HG02938 (cell line): ENCODE data around the gene ACTL7A.
A peak's percentile ranks its signal among the peaks of the same experiment; 100 is the strongest.
"Not testable (repeated sequence)": the region's sequence is repeated elsewhere in the genome, so short reads cannot be mapped to it uniquely, and the experiment has no call there.

Experiments used
- ATAC-seq: cut with Tn5 transposase; IDR thresholded peaks from one replicate; pipeline ENCODE4 v1.9.1; 2021; ENCODE audit warnings: mild to moderate bottlenecking, moderate library complexity; ENCODE audit not compliant: unreplicated experiment

Gene ACTL7A

DNA sequence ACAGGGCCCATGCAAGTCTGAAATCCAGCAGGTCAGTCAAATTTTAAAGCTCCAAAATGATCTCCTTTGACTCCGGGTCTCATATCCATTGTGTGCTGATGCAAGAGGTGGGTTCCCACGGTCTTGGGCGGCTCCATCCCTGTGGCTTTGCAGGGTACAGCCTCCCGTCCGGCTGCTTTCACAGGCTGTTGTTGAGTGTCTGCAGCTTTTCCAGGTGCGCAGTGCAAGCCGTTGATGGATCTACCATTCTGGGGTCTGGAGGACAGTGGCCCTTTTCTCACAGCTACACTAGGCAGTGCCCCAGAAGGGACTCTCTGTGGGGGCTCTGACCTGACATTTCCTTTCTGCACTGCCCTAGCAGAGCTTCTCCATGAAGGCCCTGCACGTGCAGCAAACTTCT is 13.8 kb upstream of the ACTL7A start:
- not testable (repeated sequence) for ATAC-seq

GRCh38 chr9:108850293-108850897 is 11.7 kb upstream of the ACTL7A start:
- no peak for ATAC-seq

- no peak for ATAC-seq
Observed at GRCh38 chr9:108851138-108851537, 10.9 kb upstream of the ACTL7A start.

DNA sequence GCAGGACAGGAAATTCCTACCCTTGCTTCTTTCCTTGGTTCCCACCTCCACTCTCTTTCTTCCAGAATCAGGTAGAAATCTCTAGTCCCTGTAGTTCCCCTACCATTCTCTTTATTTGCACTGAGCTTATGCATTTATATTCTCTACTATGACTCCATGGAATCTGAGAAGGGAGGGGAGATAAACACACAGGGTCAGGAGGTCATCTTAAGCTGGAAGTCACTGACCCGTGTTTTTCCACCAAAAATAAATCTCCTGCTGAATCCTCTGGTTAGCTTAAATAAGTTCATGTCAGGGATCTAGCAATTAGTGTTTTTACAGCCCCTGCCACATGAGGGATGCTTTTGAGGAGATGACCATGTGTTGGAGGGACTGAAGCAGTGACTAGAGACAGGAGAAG is 10.0 kb upstream of the ACTL7A start:
- no peak for ATAC-seq

DNA sequence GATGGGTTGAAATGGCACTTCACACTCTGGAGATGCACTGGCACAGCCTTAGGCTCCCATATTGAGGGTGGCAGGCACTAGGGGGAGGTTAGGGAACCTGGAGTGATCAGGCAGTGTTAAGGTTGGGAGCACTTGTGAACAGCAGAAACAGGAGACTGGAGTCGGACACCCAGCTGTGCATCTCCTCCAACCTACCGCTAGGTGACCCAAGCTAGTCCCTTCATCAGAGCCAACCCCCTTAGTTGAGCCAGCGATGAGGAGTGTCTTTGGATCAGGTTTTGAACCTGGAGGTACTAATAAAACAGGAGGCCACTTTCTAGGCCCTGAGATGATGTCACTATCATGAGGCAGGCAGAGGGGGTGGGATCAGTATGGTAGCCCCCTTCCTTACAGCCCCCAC is 8.0 kb upstream of the ACTL7A start:
- no peak for ATAC-seq

DNA sequence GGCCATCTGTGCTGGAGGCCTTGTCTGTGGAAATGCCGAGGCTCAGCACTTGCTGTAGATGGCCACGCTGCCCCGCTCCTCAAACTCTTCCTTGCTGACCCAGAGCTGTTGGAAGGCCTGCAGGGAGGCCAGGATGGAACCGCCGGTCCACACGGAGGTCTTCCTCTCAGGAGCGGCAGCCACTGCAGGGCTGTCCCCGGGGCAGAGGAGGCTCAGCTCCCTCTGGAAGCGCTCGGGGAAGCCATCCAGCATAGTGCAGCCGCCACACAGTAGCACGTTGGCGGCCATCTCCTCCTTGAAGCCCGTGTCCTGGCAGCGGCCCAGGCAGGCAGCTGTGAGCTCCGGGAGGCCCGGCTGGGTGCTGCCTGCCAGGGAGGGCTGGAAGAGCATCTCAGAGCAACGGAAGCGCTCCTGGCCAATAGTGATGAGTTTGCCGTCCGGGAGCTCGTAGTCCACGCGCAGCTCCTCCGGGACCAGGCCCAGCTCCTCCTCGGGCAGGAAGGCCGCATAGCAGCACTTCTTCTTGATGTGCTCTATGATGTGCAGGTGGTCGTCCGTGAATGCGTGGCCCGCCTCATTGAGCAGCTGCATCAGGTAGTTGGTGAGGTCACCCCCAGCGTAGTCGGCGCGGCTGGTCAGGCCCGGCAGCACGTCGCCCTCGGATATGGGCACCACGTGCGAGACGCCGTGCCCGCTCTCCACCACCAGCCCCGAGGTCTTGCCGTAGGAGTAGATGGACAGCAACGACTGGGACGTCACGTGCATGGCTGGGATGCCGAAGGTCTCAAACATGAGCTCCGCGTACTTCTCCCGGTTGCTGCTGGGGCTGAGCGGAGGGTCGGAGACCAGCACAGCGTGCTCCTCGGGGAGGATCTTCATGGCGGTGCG is 7.2 kb upstream of the ACTL7A start:
- no peak for ATAC-seq

DNA sequence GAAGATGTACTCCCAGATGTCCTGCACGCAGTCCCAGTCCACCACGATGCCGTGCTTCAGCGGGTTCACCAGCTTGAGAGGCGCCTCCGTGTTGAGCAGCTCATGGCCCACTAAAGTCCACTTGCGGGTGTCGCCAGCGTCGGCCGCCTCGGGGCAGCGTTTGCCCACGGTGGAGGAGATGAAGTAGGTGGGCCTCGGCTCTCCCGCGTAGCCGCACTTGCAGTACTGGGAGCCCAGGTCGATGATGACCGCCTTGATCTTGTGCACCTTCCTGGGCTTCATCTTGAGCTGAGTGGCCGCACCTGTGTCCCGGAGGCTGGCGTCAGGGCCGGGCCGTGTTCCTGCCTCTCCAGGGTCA is 6.6 kb upstream of the ACTL7A start:
- ATAC-seq = no peak

GRCh38 chr9:108855888-108856287 is 6.2 kb upstream of the ACTL7A start, which contains the start of gene ACTL7B:
TSS of gene ACTL7B (minus strand) at chr9:108855986. CDS start at chr9:108855930, 56 bp downstream.
- ATAC-seq = no peak

GRCh38 chr9:108857572-108857971 is 4.5 kb upstream of the ACTL7A start:
- ATAC-seq = no peak

DNA sequence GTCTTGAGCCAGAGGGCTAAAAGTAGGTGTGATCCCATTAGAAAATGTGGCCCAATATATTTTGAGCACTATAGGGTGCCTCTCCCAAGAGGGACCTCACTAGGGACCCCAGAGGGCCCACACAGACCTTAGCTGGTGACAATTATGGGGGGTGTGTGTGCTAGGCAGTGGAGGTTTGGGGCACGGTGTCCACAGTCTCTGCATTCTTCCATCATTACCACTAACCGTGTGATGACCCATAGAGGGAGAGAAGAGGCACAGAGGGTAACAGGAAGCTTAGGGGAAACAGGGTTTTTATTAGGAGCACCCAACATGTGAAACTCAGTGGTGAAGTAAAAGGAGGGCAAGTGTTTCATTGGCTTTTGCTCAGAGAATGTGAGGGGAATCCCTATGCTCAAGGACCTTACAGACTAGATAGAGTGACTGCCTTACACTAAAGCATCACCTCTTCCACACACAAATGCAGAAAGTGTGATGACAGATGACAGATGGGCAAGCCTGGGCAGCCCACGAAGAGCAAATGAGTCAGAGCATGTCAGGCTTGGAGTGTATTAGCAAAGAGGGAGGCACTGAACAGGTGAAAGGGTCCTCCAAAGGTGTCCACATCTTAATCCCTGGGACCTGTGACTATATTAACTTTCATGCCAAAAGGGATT is 2.5 kb upstream of the ACTL7A start:
- ATAC-seq = peak; percentile 56

DNA sequence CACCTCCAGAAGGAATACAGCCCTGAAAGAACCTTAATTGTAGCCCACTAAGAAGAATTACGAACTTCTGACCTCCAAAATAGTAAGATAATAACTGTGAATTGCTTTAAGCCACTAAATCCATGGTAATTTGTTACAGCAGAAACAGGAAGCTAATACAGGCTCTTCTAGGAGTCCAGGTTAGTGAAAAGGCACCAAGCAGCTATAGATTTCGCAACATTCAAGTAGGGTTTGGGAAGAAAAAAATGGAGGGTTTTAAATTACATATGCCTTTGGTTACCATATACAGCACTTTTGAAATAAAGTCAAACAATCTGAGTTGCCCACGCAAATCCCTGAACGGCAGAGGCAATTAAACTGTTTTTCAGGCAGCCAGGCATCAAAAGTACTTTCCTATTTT is 1.7 kb upstream of the ACTL7A start:
- no peak for ATAC-seq

GRCh38 chr9:108860764-108861163 is 1.3 kb upstream of the ACTL7A start:
- ATAC-seq = no peak

DNA sequence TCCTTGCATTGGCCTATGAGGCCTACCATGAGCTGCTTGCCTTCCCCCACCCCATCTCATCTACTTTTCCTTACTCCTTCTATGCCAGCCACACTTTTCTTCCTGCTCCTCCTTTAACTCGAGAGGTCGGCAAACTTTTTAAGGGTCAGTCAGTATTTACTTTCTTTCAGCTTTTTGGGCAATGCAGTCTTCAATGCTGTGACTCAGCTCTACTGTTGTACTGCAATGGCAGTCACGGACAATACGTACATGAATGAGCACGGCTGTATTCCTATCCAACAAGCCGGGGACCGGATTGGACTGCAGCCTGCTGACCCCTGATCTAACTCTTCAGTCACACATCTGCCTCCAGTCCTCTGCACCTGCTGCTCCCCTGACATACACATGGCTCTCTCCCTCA is 602 bp upstream of the ACTL7A start:
- no peak for ATAC-seq

DNA sequence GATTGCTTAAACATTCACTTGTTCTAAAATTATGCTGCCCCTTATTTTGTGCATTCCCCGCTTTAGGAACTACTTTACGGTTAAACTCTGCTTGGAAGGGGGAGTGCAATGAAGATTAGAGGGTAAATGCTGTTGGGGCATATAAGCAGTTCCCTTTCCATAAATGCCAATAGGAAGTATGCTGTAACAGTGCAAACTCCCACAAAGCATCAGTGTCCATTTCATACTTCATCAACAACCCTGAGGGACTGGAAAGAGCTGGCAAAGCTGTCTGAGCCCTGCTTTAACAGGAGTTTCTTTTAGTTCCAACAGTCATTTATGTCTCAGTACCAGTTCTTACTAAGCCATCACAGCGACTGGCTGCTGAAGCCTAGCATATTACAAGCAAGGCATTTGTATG is 1.8 kb downstream of the ACTL7A start:
- no peak for ATAC-seq

GRCh38 chr9:108864446-108864845 is 2.4 kb downstream of the ACTL7A start:
- no peak for ATAC-seq

- no peak for ATAC-seq
Observed at GRCh38 chr9:108865037-108865436, 3.0 kb downstream of the ACTL7A start.

DNA sequence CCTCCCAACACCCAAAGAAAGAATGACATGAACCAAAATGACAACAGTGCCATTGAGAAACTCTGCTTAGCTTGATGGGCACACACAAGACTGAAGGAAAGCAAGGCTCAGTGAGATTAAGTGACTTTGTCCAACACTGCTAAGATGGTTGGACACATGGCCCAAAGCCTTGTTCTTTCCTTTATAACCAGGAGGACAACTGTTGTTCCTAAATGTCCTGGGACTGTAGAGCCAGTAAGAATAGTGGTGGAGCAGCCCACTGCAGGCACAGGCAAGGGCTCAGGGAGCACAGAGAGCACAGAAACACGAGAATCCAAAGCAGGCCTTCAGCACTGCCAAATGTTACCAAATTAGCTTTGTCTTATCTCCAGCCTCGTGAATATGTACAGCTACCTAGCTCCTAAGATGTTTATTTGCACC is 3.9 kb downstream of the ACTL7A start:
- no peak for ATAC-seq

GRCh38 chr9:108867116-108867515 is 5.0 kb downstream of the ACTL7A start:
- ATAC-seq = no peak

GRCh38 chr9:108867829-108868228 is 5.8 kb downstream of the ACTL7A start:
- no peak for ATAC-seq

GRCh38 chr9:108869092-108869725 is 7.1 kb downstream of the ACTL7A start:
- no peak for ATAC-seq

DNA sequence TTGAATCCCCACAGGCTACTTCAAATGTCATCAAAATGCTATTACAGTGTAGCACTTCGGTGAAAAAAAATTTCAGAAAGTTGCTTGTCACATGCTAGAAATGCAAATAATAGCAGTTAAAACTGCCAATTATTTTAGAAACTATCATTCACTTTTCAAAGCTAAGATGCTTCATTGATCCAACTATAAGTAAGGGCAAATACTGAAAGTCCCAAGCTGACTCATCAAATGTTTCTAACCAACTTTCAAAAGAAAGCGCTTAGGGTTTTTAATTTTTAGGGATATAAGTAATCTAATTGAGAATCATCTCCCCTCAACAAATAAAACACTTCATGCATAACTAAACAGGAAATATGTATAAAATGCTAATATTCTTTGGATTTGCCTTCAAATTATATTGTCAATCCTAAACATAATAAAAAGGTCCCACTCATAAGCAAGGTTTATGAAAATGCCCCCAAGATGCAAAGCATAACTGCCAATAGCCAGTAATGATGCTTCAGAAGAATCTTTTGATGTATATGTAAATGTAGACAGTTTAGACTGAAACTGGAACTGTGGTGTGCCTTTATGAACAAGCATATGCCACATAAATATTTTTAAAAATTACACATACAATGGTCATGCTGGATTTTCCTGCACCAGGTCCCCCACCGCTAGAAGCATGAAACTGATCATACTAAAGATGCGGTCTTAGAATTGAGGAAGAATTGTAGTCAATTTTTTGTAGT is 12.2 kb downstream of the ACTL7A start:
- no peak for ATAC-seq
